Iris pigment epithelial cell (primary cell): Measurements from ENCODE around the gene FEN1.

Experiments used
- DNase-seq: peaks from one replicate; pipeline ENCODE4 v3.0.0-alpha.2; 2011; ENCODE audit warnings: low read depth

The FEN1 gene

GRCh38 chr11:61841636-61842527, 49.2 kb downstream of the FEN1 start:
- no peak for DNase-seq

DNA sequence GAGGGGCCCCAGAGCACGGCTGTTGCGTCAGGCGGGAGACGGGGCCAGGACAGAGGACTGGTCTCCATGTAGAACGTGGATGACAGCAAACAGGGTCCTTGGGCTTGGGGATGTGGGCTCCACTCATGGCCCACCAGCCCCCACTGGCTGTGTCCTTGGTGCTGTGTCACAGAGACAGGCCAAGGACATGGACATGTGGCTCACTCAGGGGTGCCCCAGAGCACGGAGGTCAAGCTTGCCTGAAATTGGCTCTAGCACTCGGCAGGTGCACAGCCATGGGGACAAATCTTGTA, 49.8 kb downstream of the FEN1 start:
- DNase-seq, result no peak

GRCh38 chr11:61844909-61845565, 52.3 kb downstream of the FEN1 start:
- no peak for DNase-seq

DNA sequence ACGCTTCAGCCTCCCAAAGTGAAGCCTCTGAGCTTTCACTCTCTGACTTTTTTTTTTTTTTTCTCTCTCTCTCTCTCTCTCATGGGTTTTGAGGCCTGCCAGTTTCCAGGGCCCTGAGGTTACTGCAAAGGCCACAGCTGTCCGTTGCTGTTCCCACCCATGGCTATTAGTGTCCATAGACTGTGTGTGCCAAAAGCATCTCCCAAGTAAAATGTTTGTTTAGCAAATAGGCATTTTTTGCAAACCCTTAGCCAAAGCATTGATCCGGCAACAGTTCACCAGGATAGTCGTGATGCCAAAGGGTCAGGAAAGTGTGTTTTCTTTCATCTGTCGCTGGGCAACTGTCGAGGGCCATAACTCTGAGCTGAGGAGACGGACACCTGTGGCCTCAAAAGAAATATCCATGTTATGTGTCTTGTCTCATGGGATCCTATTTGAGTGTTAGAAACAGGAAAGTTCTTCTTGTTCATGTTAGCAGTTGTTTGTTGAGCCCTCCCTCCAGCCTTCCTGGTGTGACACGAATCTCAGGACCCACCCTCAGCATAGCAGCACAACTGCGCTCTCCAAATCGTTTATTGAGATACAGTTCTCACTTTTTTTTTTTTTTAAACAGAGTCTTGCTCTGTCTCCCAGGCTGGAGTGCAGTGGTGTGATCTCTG, 53.8 kb downstream of the FEN1 start:
- DNase-seq, result no peak
